Measurements from ENCODE around the gene PPP1R14C.
A peak's percentile ranks its signal among the peaks of the same experiment; 100 is the strongest.
"Not testable (repeated sequence)": the region's sequence is repeated elsewhere in the genome, so short reads cannot be mapped to it uniquely, and the experiment has no call there.

Gene PPP1R14C

DNA sequence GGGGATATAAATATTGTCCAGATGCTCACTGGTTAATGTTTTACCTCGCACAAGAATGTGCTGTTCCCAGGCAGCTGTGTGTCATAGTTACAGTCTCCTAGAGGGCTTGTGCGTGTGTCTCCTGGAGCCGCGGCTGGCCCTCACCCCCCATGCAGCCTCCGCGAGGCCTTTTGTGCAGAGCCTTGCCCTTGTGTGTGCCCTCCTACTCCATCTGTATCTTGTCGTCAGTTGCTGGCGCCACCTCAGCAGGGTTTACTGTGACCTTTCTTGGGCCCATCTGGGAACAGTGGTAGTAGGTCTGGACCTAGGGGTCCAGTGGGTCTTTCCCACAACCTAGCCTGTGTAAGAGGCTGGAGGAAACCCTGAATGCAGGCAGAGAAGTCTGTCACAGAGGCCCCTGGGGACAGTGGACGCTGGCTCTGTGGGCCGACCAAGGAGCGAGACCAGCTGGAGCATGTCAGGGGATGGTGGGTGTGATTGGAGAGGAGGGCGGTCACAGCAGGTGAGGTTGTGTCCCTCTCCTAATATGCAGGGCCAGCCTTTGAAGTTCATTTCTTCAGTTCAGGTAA is 35.2 kb downstream of the PPP1R14C start:
- Histone ChIP-seq H3K36me3 (ENCODE audit: control insufficient read depth in 1 of 2, insufficient read depth in 2 of 2, low read length in 2 of 2) (no peaks in the 10 kb centered on the region), H4K91ac (ENCODE audit: low read depth, low read length) (no peak overlapping the region), H3K14ac (ENCODE audit: low read length) (peak overlapping the region; percentile 69), H3K27ac (ENCODE audit: low read depth, low read length) (no peak overlapping the region), H4K8ac (ENCODE audit: low read depth, low read length) (no peak overlapping the region), H2AK5ac (ENCODE audit: low read length) (no peak overlapping the region), H3K23ac (ENCODE audit: low read length) (no peak overlapping the region), H3K4me1 (ENCODE audit: control insufficient read depth in 1 of 2, insufficient read depth in 2 of 2, low read length in 2 of 2) (peaks cover 10 to 12% of the 10 kb centered on the region in 2 experiments), H3K4ac (ENCODE audit: low read depth, low read length) (no peak overlapping the region), H3K9me3 (ENCODE audit: insufficient read depth, low read depth, low read length) (no peaks in the 10 kb centered on the region), H3K4me3 (ENCODE audit: low read depth, low read length) (no peak overlapping the region), H2BK5ac (ENCODE audit: low read depth, low read length, poor library complexity) (no peak overlapping the region), H2AFZ (ENCODE audit: insufficient read depth, low read length, poor library complexity) (no peak overlapping the region), H3K79me1 (ENCODE audit: low read length) (no peaks in the 10 kb centered on the region), H3K18ac (ENCODE audit: low read length) (no peak overlapping the region), H3K27me3 (ENCODE audit: insufficient read depth, low read length) (no peaks in the 10 kb centered on the region), H2BK120ac (ENCODE audit: insufficient read depth, low read length, poor library complexity) (no peak overlapping the region), H2BK12ac (ENCODE audit: low read length) (peak overlapping the region; percentile 57), H3K9ac (ENCODE audit: low read length) (no peak overlapping the region), H3K4me2 (ENCODE audit: low read length) (no peak overlapping the region), H4K12ac (ENCODE audit: low read depth, low read length) (no peak overlapping the region), H3K79me2 (ENCODE audit: control insufficient read depth, insufficient read depth, low read length, poor library complexity) (no peaks in the 10 kb centered on the region)
- WGBS (ENCODE audit: extremely low coverage, insufficient coverage, insufficient read length), result no CpG with 5 or more reads among the region's 12 CpGs
- no peak for DNase-seq

DNA sequence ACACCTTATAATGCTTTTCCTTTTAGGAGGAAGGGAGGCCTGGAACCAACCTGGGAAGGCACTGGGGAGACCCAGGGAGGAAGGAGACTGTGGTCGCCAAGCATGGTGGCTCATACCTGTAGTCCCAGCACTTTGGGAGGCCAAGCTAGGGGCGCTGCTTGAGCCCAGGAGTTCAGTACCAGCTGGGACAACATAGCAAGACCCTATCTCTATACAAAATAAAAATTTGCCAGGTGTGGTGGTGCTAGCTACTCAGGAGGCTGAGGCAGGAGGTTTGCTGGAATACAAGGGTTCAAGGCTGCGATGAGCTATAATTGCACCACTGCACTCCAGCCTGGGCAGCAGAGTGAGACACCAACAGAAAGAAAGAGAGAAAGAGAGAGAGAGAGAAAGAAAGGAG is 36.2 kb downstream of the PPP1R14C start:
- Histone ChIP-seq H3K4me3 (ENCODE audit: low read depth, low read length) (no peak overlapping the region), H4K12ac (ENCODE audit: low read depth, low read length) (no peak overlapping the region), H3K4ac (ENCODE audit: low read depth, low read length) (no peak overlapping the region), H3K14ac (ENCODE audit: low read length) (no peak overlapping the region), H3K79me1 (ENCODE audit: low read length) (no peaks in the 10 kb centered on the region), H3K9ac (ENCODE audit: low read length) (no peak overlapping the region), H3K79me2 (ENCODE audit: control insufficient read depth, insufficient read depth, low read length, poor library complexity) (no peaks in the 10 kb centered on the region), H3K23ac (ENCODE audit: low read length) (no peak overlapping the region), H3K4me1 (ENCODE audit: control insufficient read depth in 1 of 2, insufficient read depth in 2 of 2, low read length in 2 of 2) (peaks cover 10 to 12% of the 10 kb centered on the region in 2 experiments), H2AK5ac (ENCODE audit: low read length) (no peak overlapping the region), H2BK5ac (ENCODE audit: low read depth, low read length, poor library complexity) (no peak overlapping the region), H3K27me3 (ENCODE audit: insufficient read depth, low read length) (no peaks in the 10 kb centered on the region), H4K91ac (ENCODE audit: low read depth, low read length) (no peak overlapping the region), H3K36me3 (ENCODE audit: control insufficient read depth in 1 of 2, insufficient read depth in 2 of 2, low read length in 2 of 2) (no peaks in the 10 kb centered on the region), H3K18ac (ENCODE audit: low read length) (no peak overlapping the region), H3K27ac (ENCODE audit: low read depth, low read length) (no peak overlapping the region), H2BK12ac (ENCODE audit: low read length) (no peak overlapping the region), H2BK120ac (ENCODE audit: insufficient read depth, low read length, poor library complexity) (no peak overlapping the region), H3K9me3 (ENCODE audit: insufficient read depth, low read depth, low read length) (no peaks in the 10 kb centered on the region), H2AFZ (ENCODE audit: insufficient read depth, low read length, poor library complexity) (no peak overlapping the region), H3K4me2 (ENCODE audit: low read length) (no peak overlapping the region), H4K8ac (ENCODE audit: low read depth, low read length) (no peak overlapping the region)
- DNase-seq, result no peak
- WGBS (ENCODE audit: extremely low coverage, insufficient coverage, insufficient read length), result no CpG with 5 or more reads among the region's 3 CpGs

DNA sequence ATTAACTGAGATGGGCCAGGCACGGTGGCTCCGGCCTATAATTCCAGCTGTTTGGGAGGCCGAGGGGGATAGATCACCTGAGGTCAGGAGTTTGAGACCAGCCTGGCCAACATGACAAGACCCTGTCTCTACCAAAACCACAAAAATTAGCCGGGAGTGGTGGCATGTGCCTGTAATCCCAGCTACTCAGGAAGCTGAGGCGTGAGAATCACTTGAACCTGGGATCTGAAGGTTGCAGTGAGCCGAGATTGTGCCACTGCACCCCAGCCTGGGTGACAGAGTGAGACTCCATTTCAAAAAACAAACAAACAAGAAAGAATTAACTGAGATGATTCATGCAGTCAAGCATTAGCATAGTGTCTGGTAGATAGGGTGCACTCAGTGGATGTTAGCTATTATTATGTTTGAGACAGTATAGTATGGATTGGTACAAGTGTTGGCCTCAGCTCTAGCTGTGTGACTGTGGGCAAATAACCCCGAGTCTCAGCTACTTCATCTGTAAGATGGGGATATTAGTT is 37.1 kb downstream of the PPP1R14C start:
- H4K91ac ChIP-seq (ENCODE audit: low read depth, low read length); H3K23ac ChIP-seq (ENCODE audit: low read length); H3K79me2 ChIP-seq (ENCODE audit: control insufficient read depth, insufficient read depth, low read length, poor library complexity): not testable (repeated sequence)

DNA sequence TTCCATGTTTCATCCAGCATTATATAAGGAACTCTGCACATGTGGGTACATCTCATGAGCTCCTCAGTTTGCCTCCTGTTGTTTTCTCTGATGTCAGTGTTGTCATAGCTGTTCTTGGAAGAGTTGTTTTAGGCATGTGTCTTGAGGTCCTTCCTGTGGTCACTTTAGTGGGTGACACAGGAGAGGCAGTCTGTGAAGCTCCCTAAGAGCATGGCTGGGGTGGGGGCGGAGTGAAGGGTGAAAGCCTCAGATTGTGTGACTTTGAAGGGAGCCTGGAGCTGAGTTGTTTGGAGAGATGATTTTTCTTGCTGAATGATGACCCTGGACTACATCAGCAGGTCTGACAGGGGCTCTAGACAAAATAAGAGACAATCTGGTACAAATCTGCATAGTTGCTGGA is 37.7 kb downstream of the PPP1R14C start:
- no peak for DNase-seq
- H2BK5ac ChIP-seq (ENCODE audit: low read depth, low read length, poor library complexity), result no peak overlapping the region
- H4K12ac ChIP-seq (ENCODE audit: low read depth, low read length), result no peak overlapping the region
- H3K27ac ChIP-seq (ENCODE audit: low read depth, low read length), result no peak overlapping the region
- no peak overlapping the region for H4K91ac ChIP-seq (ENCODE audit: low read depth, low read length)
- no peak overlapping the region for H4K8ac ChIP-seq (ENCODE audit: low read depth, low read length)
- H3K14ac ChIP-seq (ENCODE audit: low read length), result no peak overlapping the region
- no peak overlapping the region for H2BK120ac ChIP-seq (ENCODE audit: insufficient read depth, low read length, poor library complexity)
- H2AK5ac ChIP-seq (ENCODE audit: low read length), result no peak overlapping the region
- no peak overlapping the region for H3K4me3 ChIP-seq (ENCODE audit: low read depth, low read length)
- H3K79me1 ChIP-seq (ENCODE audit: low read length), result no peaks in the 10 kb centered on the region
- no peak overlapping the region for H2BK12ac ChIP-seq (ENCODE audit: low read length)
- no CpG with 5 or more reads among the region's 1 CpG for WGBS (ENCODE audit: extremely low coverage, insufficient coverage, insufficient read length)
- H3K4me1 ChIP-seq (ENCODE audit: control insufficient read depth in 1 of 2, insufficient read depth in 2 of 2, low read length in 2 of 2), result peaks cover 10 to 12% of the 10 kb centered on the region in 2 experiments
- no peaks in the 10 kb centered on the region for H3K79me2 ChIP-seq (ENCODE audit: control insufficient read depth, insufficient read depth, low read length, poor library complexity)
- H3K23ac ChIP-seq (ENCODE audit: low read length), result no peak overlapping the region
- H3K9ac ChIP-seq (ENCODE audit: low read length), result no peak overlapping the region
- no peaks in the 10 kb centered on the region for H3K36me3 ChIP-seq (ENCODE audit: control insufficient read depth in 1 of 2, insufficient read depth in 2 of 2, low read length in 2 of 2)
- no peaks in the 10 kb centered on the region for H3K27me3 ChIP-seq (ENCODE audit: insufficient read depth, low read length)
- no peak overlapping the region for H3K18ac ChIP-seq (ENCODE audit: low read length)
- H2AFZ ChIP-seq (ENCODE audit: insufficient read depth, low read length, poor library complexity), result no peak overlapping the region
- no peak overlapping the region for H3K4me2 ChIP-seq (ENCODE audit: low read length)
- H3K9me3 ChIP-seq (ENCODE audit: insufficient read depth, low read depth, low read length), result no peaks in the 10 kb centered on the region
- no peak overlapping the region for H3K4ac ChIP-seq (ENCODE audit: low read depth, low read length)

More for the DNA sequence above, 37.1 kb downstream of the PPP1R14C start:
- H2BK120ac ChIP-seq (ENCODE audit: insufficient read depth, low read length, poor library complexity); H2BK5ac ChIP-seq (ENCODE audit: low read depth, low read length, poor library complexity); H3K9ac ChIP-seq (ENCODE audit: low read length); H2AFZ ChIP-seq (ENCODE audit: insufficient read depth, low read length, poor library complexity); H3K4me2 ChIP-seq (ENCODE audit: low read length); H3K9me3 ChIP-seq (ENCODE audit: insufficient read depth, low read depth, low read length); H3K14ac ChIP-seq (ENCODE audit: low read length); H2BK12ac ChIP-seq (ENCODE audit: low read length); DNase-seq; H3K79me1 ChIP-seq (ENCODE audit: low read length); H4K12ac ChIP-seq (ENCODE audit: low read depth, low read length); H2AK5ac ChIP-seq (ENCODE audit: low read length); H3K4me3 ChIP-seq (ENCODE audit: low read depth, low read length); H3K18ac ChIP-seq (ENCODE audit: low read length); H4K8ac ChIP-seq (ENCODE audit: low read depth, low read length); H3K27ac ChIP-seq (ENCODE audit: low read depth, low read length); H3K36me3 ChIP-seq (ENCODE audit: control insufficient read depth in 1 of 2, insufficient read depth in 2 of 2, low read length in 2 of 2); H3K27me3 ChIP-seq (ENCODE audit: insufficient read depth, low read length); H3K4ac ChIP-seq (ENCODE audit: low read depth, low read length): not testable (repeated sequence)
- no CpG with 5 or more reads among the region's 7 CpGs for WGBS (ENCODE audit: extremely low coverage, insufficient coverage, insufficient read length)
- H3K4me1 ChIP-seq (ENCODE audit: control insufficient read depth in 1 of 2, insufficient read depth in 2 of 2, low read length in 2 of 2), result peaks cover 10 to 12% of the 10 kb centered on the region in 2 experiments
